Calu3 (cell line): ENCODE measurements around the gene NRP2. TPM values are rescaled to one million over a fixed set of nuclear protein-coding genes. Genes with fewer than 3 reads are reported as not detected.

Source experiments
- BruUV-seq: library from RNA; stranded (reverse); fragments of 400-500 nt; replicated peaks from 2 replicates; lab custom pipeline; 2021; lab: Mats Ljungman, UMichigan
- CTCF ChIA-PET: fragments of 300-600 bp; sonication (Branson Sonifier 250); formaldehyde crosslinking; loops from one replicate; lab custom pipeline; 2022; ENCODE audit warnings: antibody characterized with exemption; lab: Charles Lee
- DNase-seq: peaks from one replicate; pipeline ENCODE4 v3.0.0; 2022
- H3K27ac Mint-ChIP-seq: one replicate; pipeline ENCODE4 v1.8.0; 2022; ENCODE audit warnings: mixed read lengths; ENCODE audit not compliant: unreplicated experiment
- H3K27me3 Mint-ChIP-seq: one replicate; pipeline ENCODE4 v1.8.0; 2022; ENCODE audit warnings: mixed read lengths; ENCODE audit not compliant: unreplicated experiment
- H3K36me3 Mint-ChIP-seq: one replicate; pipeline ENCODE4 v1.8.0; 2022; ENCODE audit warnings: mild to moderate bottlenecking, moderate library complexity, mixed read lengths; ENCODE audit not compliant: insufficient read depth, unreplicated experiment
- H3K4me1 Mint-ChIP-seq: one replicate; pipeline ENCODE4 v1.8.0; 2022; ENCODE audit warnings: mild to moderate bottlenecking, low read depth, mixed read lengths; ENCODE audit not compliant: unreplicated experiment
- H3K4me3 Mint-ChIP-seq: one replicate; pipeline ENCODE4 v1.8.0; 2022; ENCODE audit warnings: mild to moderate bottlenecking, low read depth, moderate library complexity, mixed read lengths; ENCODE audit not compliant: unreplicated experiment
- H3K9me3 Mint-ChIP-seq: one replicate; pipeline ENCODE4 v1.8.0; 2022; ENCODE audit warnings: low read depth, mixed read lengths; ENCODE audit not compliant: unreplicated experiment
- intact Hi-C: fragments of 100-400 bp; cut with micrococcal nuclease; formaldehyde crosslinking; loops from one replicate; pipeline ENCODE4 v1.10.0; 2022; ENCODE audit not compliant: unreplicated experiment
- total RNA-seq: library from RNA; stranded (reverse); gene quantifications from 2 replicates; pipeline ENCODE4 v1.2.3, GENCODE V29; 2022
- TF ChIP-seq, protein P1 (sequence below): fragments of 200-600 bp; IDR thresholded peaks from one replicate; pipeline ENCODE4 v1.8.0; 2022; ENCODE audit warnings: antibody characterized with exemption; ENCODE audit not compliant: unreplicated experiment

Gene NRP2
- total RNA-seq, 1 experiment from 2014 or later: 19.9 TPM

- Mint-ChIP-seq H3K27me3 (peaks cover 34% of the 10 kb centered on the region), H3K36me3 (no peaks in the 10 kb centered on the region), H3K4me3 (no peak overlapping the region), H3K27ac (no peak overlapping the region), H3K4me1 (no peaks in the 10 kb centered on the region), H3K9me3 (no peaks in the 10 kb centered on the region)
- DNase-seq: no peak
- intact Hi-C loops: no loop called here
- CTCF ChIA-PET: no interaction called here
- no TSS peak for BruUV-seq
- TF ChIP-seq, protein P1, sequence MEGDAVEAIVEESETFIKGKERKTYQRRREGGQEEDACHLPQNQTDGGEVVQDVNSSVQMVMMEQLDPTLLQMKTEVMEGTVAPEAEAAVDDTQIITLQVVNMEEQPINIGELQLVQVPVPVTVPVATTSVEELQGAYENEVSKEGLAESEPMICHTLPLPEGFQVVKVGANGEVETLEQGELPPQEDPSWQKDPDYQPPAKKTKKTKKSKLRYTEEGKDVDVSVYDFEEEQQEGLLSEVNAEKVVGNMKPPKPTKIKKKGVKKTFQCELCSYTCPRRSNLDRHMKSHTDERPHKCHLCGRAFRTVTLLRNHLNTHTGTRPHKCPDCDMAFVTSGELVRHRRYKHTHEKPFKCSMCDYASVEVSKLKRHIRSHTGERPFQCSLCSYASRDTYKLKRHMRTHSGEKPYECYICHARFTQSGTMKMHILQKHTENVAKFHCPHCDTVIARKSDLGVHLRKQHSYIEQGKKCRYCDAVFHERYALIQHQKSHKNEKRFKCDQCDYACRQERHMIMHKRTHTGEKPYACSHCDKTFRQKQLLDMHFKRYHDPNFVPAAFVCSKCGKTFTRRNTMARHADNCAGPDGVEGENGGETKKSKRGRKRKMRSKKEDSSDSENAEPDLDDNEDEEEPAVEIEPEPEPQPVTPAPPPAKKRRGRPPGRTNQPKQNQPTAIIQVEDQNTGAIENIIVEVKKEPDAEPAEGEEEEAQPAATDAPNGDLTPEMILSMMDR: no peak
Measured at GRCh38 chr2:205656461-205656860, 25.8 kb upstream of the NRP2 start.

GRCh38 chr2:205656941-205657340 is 25.4 kb upstream of the NRP2 start:
- no TSS peak for BruUV-seq
- Mint-ChIP-seq H3K27me3 (peaks cover 34% of the 10 kb centered on the region), H3K27ac (no peak overlapping the region), H3K4me1 (no peaks in the 10 kb centered on the region), H3K9me3 (no peaks in the 10 kb centered on the region), H3K36me3 (no peaks in the 10 kb centered on the region), H3K4me3 (no peak overlapping the region)
- intact Hi-C loops: no loop called here
- TF ChIP-seq, protein P1: no peak
- CTCF ChIA-PET: no interaction called here
- no peak for DNase-seq

DNA sequence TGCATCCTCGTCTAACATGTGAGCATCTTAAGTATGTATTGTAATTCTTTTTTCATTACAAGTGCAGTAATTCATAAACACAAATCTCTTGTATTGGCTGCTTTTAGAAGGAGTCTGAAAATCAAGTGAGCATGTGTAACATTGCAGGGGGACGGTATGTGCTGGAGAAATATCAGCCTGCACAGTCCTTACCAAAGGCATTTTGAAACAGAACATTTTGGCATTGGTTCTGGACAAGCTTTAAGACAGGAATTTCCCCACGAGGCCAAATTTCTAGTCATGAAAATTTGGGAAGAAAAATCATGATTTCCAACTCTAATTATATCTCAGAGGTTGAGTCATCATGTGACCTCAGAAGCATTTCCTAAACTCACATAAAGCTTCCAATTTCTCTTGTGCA is 24.7 kb upstream of the NRP2 start:
- TF ChIP-seq, protein P1: no peak
- Mint-ChIP-seq H3K36me3 (no peaks in the 10 kb centered on the region), H3K4me3 (no peak overlapping the region), H3K27me3 (peaks cover 35% of the 10 kb centered on the region), H3K9me3 (no peaks in the 10 kb centered on the region), H3K4me1 (no peaks in the 10 kb centered on the region), H3K27ac (no peak overlapping the region)
- no peak for DNase-seq
- CTCF ChIA-PET: no interaction called here
- BruUV-seq: no TSS peak
- intact Hi-C loops: no loop called here

GRCh38 chr2:205658068-205658467 is 24.2 kb upstream of the NRP2 start:
- Mint-ChIP-seq H3K27me3 (peaks cover 40% of the 10 kb centered on the region), H3K4me1 (no peaks in the 10 kb centered on the region), H3K27ac (no peak overlapping the region), H3K9me3 (no peaks in the 10 kb centered on the region), H3K36me3 (no peaks in the 10 kb centered on the region), H3K4me3 (no peak overlapping the region)
- BruUV-seq: no TSS peak
- CTCF ChIA-PET: no interaction called here
- no peak for DNase-seq
- intact Hi-C loops: no loop called here
- TF ChIP-seq, protein P1: no peak

- Mint-ChIP-seq H3K27ac (no peak overlapping the region), H3K27me3 (peaks cover 45% of the 10 kb centered on the region), H3K9me3 (no peaks in the 10 kb centered on the region), H3K4me3 (no peak overlapping the region), H3K36me3 (no peaks in the 10 kb centered on the region), H3K4me1 (no peaks in the 10 kb centered on the region)
- intact Hi-C loops: no loop called here
- CTCF ChIA-PET: no interaction called here
- no peak for DNase-seq
- TF ChIP-seq, protein P1: no peak
- BruUV-seq: no TSS peak
Measured at GRCh38 chr2:205658572-205658971, 23.7 kb upstream of the NRP2 start.
